ENCODE measurements around the gene FTH1. TPM values are rescaled to one million over a fixed set of nuclear protein-coding genes. Genes with fewer than 3 reads are reported as not detected.

FTH1 gene
- total and polyA plus RNA-seq, 4 experiments from 2014 or later = 695 to 3,378 (median 1,943) TPM

DNA sequence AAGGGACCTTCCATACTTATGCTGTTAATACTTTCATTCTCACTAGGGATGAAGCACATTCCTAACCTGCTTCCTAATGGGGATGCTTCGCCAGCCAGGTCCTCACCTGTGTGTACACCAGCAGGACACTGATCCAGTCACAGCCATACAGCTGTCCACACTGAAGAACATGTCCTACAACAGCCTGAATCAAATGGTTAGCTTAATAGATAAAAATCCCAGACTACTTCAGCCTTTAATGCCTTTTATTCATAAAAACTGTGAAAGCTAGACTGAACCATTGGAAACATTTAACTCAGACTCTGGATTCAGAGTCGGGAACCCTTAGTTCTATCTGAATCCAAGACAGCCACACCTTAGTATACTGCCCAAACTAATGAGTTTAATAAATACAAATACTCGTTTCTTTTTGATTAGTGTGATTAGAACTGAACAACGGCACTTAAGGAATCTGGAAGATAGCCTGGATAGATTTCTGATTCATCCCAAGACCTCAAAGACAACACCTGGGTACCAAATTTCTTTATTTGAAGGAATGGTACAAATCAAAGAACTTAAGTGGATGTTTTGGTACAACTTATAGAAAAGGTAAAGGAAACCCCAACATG, 3.3 kb downstream of the FTH1 start:
- Mint-ChIP-seq H3K27me3 (no peaks in the 10 kb centered on the region), H3K27ac (peak overlapping the region; percentile 89 to 99 (median 97)), H3K4me3 (peak overlapping the region; percentile 46 to 94 (median 62)), H3K36me3 (peaks cover 29 to 51% of the 10 kb centered on the region in 2 donors), H3K4me1 (peaks cover 30 to 60% (median 39%) of the 10 kb centered on the region in 4 donors), H3K9me3 (peaks cover 0 to 11% (median 0%) of the 10 kb centered on the region in 8 donors)
- intact Hi-C loops (cut with micrococcal nuclease) = no loop called here
- Histone ChIP-seq H3K27me3 (ENCODE audit: insufficient read depth, low read length) (no peaks in the 10 kb centered on the region), H3K36me3 (ENCODE audit: insufficient read depth, low read length) (peaks cover 20% of the 10 kb centered on the region), H3K9me3 (ENCODE audit: control insufficient read depth in 1 of 2, low read length in 2 of 2) (no peaks in the 10 kb centered on the region), H3K4me3 (ENCODE audit: low read length in 2 of 2) (no peak overlapping the region), H3K27ac (ENCODE audit: low read depth, low read length) (no peak overlapping the region), H3K4me1 (ENCODE audit: insufficient read depth, low read length) (peaks cover 36% of the 10 kb centered on the region)
- CTCF ChIA-PET (ENCODE audit: partially characterized antibody) = interaction anchor here (1.2 to 14.1 kb wide), 3 partner anchors 16 to 118 kb away, joined by 3 to 90 read pairs (median 5); no protein-coding TSS in a partner anchor
- peak in 3 of 5 donors; percentile 38 to 53 (median 51) for DNase-seq
- POLR2A ChIA-PET (ENCODE audit: partially characterized antibody) = interaction anchor here (1.0 to 11.4 kb wide), 4 partner anchors 16 to 118 kb away, joined by 3 to 352 read pairs (median 5); no protein-coding TSS in a partner anchor

- Histone ChIP-seq H3K27me3 (ENCODE audit: insufficient read depth, low read length) (no peaks in the 10 kb centered on the region), H3K36me3 (ENCODE audit: insufficient read depth, low read length) (peaks cover 20% of the 10 kb centered on the region), H3K4me1 (ENCODE audit: insufficient read depth, low read length) (peaks cover 32% of the 10 kb centered on the region), H3K27ac (ENCODE audit: low read depth, low read length) (peak overlapping the region; percentile 32), H3K4me3 (ENCODE audit: low read length in 2 of 2) (no peak overlapping the region), H3K9me3 (ENCODE audit: control insufficient read depth in 1 of 2, low read length in 2 of 2) (no peaks in the 10 kb centered on the region)
- H3K27ac Mint-ChIP-seq = peak overlapping the region; percentile 89 to 99 (median 97)
- peaks cover 29 to 51% of the 10 kb centered on the region in 2 donors for H3K36me3 Mint-ChIP-seq
- ChIA-PET POLR2A (ENCODE audit: partially characterized antibody) (interaction anchor here (1.0 to 11.4 kb wide), 4 partner anchors 15 to 119 kb away, joined by 3 to 352 read pairs (median 5); no protein-coding TSS in a partner anchor), CTCF (ENCODE audit: partially characterized antibody) (interaction anchor here (1.2 to 14.1 kb wide), 3 partner anchors 16 to 119 kb away, joined by 3 to 90 read pairs (median 5); no protein-coding TSS in a partner anchor)
- peak; percentile 40 to 67 (median 49) for DNase-seq
- intact Hi-C loops (cut with micrococcal nuclease) = no loop called here
- H3K27me3 Mint-ChIP-seq = no peaks in the 10 kb centered on the region
- peaks cover 0 to 11% (median 0%) of the 10 kb centered on the region in 8 donors for H3K9me3 Mint-ChIP-seq
- peak overlapping the region; percentile 10 to 90 (median 62) for H3K4me3 Mint-ChIP-seq
- H3K4me1 Mint-ChIP-seq = peaks cover 29 to 55% (median 36%) of the 10 kb centered on the region in 4 donors
Observed at GRCh38 chr11:61963282-61964057, 4.0 kb downstream of the FTH1 start.

DNA sequence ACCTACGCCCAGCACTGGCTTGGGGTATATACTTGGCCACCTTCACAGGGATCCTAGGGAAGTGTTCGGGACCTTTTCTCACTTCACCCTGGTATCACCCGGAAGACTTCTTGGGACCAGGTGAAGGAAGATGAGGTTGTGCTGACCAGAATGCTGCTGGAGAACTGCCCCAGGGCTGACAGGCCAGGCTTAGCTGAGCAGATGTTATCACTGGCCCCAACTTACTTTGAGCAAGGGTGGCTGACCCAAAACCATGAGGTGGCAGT, 4.5 kb downstream of the FTH1 start:
- H3K36me3 ChIP-seq (ENCODE audit: insufficient read depth, low read length) = peaks cover 20% of the 10 kb centered on the region
- DNase-seq = peak in 4 of 5 donors; percentile 22 to 65 (median 42)
- intact Hi-C loops (cut with micrococcal nuclease) = no loop called here
- peak overlapping the region; percentile 63 to 99 (median 97) for H3K27ac Mint-ChIP-seq
- H3K27me3 ChIP-seq (ENCODE audit: insufficient read depth, low read length) = no peaks in the 10 kb centered on the region
- H3K9me3 Mint-ChIP-seq = peaks cover 0 to 11% (median 0%) of the 10 kb centered on the region in 8 donors
- H3K4me3 ChIP-seq (ENCODE audit: low read length in 2 of 2) = no peak overlapping the region
- peaks cover 29 to 49% of the 10 kb centered on the region in 2 donors for H3K36me3 Mint-ChIP-seq
- H3K4me3 Mint-ChIP-seq = peak overlapping the region in 5 of 8 donors; percentile 54 to 90 (median 63)
- ChIA-PET CTCF (ENCODE audit: partially characterized antibody) (interaction anchor here (1.2 to 14.1 kb wide), 3 partner anchors 15 to 120 kb away, joined by 3 to 90 read pairs (median 5); no protein-coding TSS in a partner anchor), POLR2A (ENCODE audit: partially characterized antibody) (interaction anchor here (0.7 to 11.4 kb wide), 3 partner anchors 64 to 148 kb away, joined by 3 to 352 read pairs (median 6); no protein-coding TSS in a partner anchor)
- no peaks in the 10 kb centered on the region for H3K9me3 ChIP-seq (ENCODE audit: control insufficient read depth in 1 of 2, low read length in 2 of 2)
- H3K4me1 Mint-ChIP-seq = peaks cover 27 to 50% (median 34%) of the 10 kb centered on the region in 4 donors
- peaks cover 29% of the 10 kb centered on the region for H3K4me1 ChIP-seq (ENCODE audit: insufficient read depth, low read length)
- peak overlapping the region; percentile 32 for H3K27ac ChIP-seq (ENCODE audit: low read depth, low read length)
- H3K27me3 Mint-ChIP-seq = no peaks in the 10 kb centered on the region

- peaks cover 29% of the 10 kb centered on the region for H3K4me1 ChIP-seq (ENCODE audit: insufficient read depth, low read length)
- H3K9me3 ChIP-seq (ENCODE audit: control insufficient read depth in 1 of 2, low read length in 2 of 2) = no peaks in the 10 kb centered on the region
- Mint-ChIP-seq H3K27ac (peak overlapping the region; percentile 63 to 99 (median 97)), H3K4me1 (peaks cover 27 to 46% (median 34%) of the 10 kb centered on the region in 4 donors), H3K4me3 (peak overlapping the region in 4 of 8 donors; percentile 40 to 90 (median 58)), H3K9me3 (peaks cover 0 to 11% (median 0%) of the 10 kb centered on the region in 8 donors), H3K36me3 (peaks cover 29 to 45% of the 10 kb centered on the region in 2 donors), H3K27me3 (no peaks in the 10 kb centered on the region)
- no peak overlapping the region for H3K4me3 ChIP-seq (ENCODE audit: low read length in 2 of 2)
- H3K36me3 ChIP-seq (ENCODE audit: insufficient read depth, low read length) = peaks cover 20% of the 10 kb centered on the region
- ChIA-PET CTCF (ENCODE audit: partially characterized antibody) (interaction anchor here (2.4 to 14.1 kb wide), 2 partner anchors 15 to 120 kb away, joined by 9 to 90 read pairs; no protein-coding TSS in a partner anchor), POLR2A (ENCODE audit: partially characterized antibody) (interaction anchor here (0.7 to 11.4 kb wide), 4 partner anchors 64 to 147 kb away, joined by 3 to 352 read pairs (median 4); no protein-coding TSS in a partner anchor)
- intact Hi-C loops (cut with micrococcal nuclease) = no loop called here
- peak overlapping the region; percentile 32 for H3K27ac ChIP-seq (ENCODE audit: low read depth, low read length)
- no peaks in the 10 kb centered on the region for H3K27me3 ChIP-seq (ENCODE audit: insufficient read depth, low read length)
- peak in 3 of 5 donors; percentile 25 to 46 (median 28) for DNase-seq
Observed at GRCh38 chr11:61962213-61963015, 5.0 kb downstream of the FTH1 start.

DNA sequence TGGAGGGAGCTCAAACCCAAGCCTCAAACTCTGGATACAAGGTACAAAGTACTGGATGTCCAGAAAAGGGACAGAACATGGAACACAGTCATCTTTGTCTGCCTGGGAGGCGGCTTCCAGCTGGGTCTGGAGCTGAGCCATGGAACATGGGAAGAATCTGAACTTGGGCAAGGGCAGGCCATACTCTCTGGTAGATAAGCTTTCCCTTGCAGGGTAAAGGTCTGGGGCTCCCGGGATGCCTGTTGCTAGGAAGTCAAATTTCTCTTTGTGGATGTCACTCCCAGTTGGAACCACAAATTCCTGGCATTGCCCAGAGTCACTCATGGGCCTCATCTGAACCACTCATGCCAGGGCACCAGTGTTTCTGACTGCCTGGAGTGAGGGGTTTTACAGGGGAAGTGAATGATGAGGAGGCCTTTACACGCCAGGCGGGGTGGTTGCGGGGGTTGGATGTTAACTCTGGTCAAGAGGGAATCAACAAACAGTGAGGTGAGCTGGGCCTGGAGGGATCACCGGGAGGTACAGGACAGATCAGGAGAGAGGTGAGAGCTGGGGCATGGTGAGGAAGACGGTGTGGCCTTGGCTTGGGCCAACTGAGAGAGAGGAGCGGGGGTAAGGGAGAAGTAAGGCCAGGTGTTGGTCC, 5.7 kb downstream of the FTH1 start:
- POLR2A ChIA-PET (ENCODE audit: partially characterized antibody) = interaction anchor here (0.5 to 2.1 kb wide), 4 partner anchors 64 to 121 kb away, joined by 3 to 7 read pairs (median 3); no protein-coding TSS in a partner anchor

DNA sequence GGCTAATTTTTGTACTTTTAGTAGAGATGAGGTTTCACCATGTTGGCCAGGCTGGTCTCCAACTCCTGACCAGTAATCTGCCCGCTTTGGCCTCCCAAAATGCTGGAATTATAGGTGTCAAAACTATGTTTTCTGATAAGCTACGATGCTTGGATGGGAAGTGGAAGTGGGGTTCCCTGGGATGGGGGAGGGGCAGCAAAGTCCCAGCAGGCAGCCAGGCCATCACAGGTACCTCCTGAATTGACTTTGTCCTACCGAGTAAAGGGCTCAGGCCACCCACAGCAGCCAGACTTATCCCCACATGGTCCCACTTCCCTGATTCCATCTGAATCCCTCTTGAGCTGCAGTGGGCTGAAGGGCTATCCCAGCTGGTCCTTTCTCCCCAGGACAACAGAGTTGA, 6.9 kb downstream of the FTH1 start:
- ChIA-PET POLR2A (ENCODE audit: partially characterized antibody) (interaction anchor here (2.1 kb wide), 1 partner anchor 65 kb away, joined by 7 read pairs; no protein-coding TSS in a partner anchor), CTCF (ENCODE audit: partially characterized antibody) (interaction anchor here (1.5 to 14.1 kb wide), 3 partner anchors 10 to 122 kb away, joined by 4 to 90 read pairs (median 9); no protein-coding TSS in a partner anchor)
- H3K27me3 Mint-ChIP-seq = no peaks in the 10 kb centered on the region
- peaks cover 32% of the 10 kb centered on the region for H3K4me1 ChIP-seq (ENCODE audit: insufficient read depth, low read length)
- H3K36me3 ChIP-seq (ENCODE audit: insufficient read depth, low read length) = peaks cover 17% of the 10 kb centered on the region
- no peak overlapping the region for H3K4me3 Mint-ChIP-seq
- peaks cover 6% of the 10 kb centered on the region for H3K27me3 ChIP-seq (ENCODE audit: insufficient read depth, low read length)
- peaks cover 24 to 28% of the 10 kb centered on the region in 2 donors for H3K36me3 Mint-ChIP-seq
- peaks cover 28 to 43% (median 35%) of the 10 kb centered on the region in 4 donors for H3K4me1 Mint-ChIP-seq
- H3K9me3 ChIP-seq (ENCODE audit: control insufficient read depth in 1 of 2, low read length in 2 of 2) = no peaks in the 10 kb centered on the region
- H3K9me3 Mint-ChIP-seq = peaks cover 0 to 8% (median 0%) of the 10 kb centered on the region in 8 donors
- peak overlapping the region in 5 of 7 donors; percentile 12 to 90 (median 71) for H3K27ac Mint-ChIP-seq
- DNase-seq = no peak
- intact Hi-C loops (cut with micrococcal nuclease) = no loop called here
- H3K27ac ChIP-seq (ENCODE audit: low read depth, low read length) = no peak overlapping the region
- no peak overlapping the region for H3K4me3 ChIP-seq (ENCODE audit: low read length in 2 of 2)

More for the DNA sequence above, 5.7 kb downstream of the FTH1 start:
- CTCF ChIA-PET (ENCODE audit: partially characterized antibody) = interaction anchor here (2.4 to 14.1 kb wide), 2 partner anchors 14 to 121 kb away, joined by 9 to 90 read pairs; no protein-coding TSS in a partner anchor
- H3K27me3 ChIP-seq (ENCODE audit: insufficient read depth, low read length) = no peaks in the 10 kb centered on the region
- no peaks in the 10 kb centered on the region for H3K9me3 ChIP-seq (ENCODE audit: control insufficient read depth in 1 of 2, low read length in 2 of 2)
- H3K27ac ChIP-seq (ENCODE audit: low read depth, low read length) = no peak overlapping the region
- Mint-ChIP-seq H3K36me3 (peaks cover 29 to 40% of the 10 kb centered on the region in 2 donors), H3K4me1 (peaks cover 27 to 46% (median 34%) of the 10 kb centered on the region in 4 donors), H3K9me3 (peaks cover 0 to 8% (median 0%) of the 10 kb centered on the region in 8 donors), H3K4me3 (peak overlapping the region in 3 of 8 donors; percentile 13 to 39 (median 25)), H3K27me3 (no peaks in the 10 kb centered on the region), H3K27ac (peak overlapping the region; percentile 26 to 98 (median 83))
- intact Hi-C loops (cut with micrococcal nuclease) = no loop called here
- peaks cover 20% of the 10 kb centered on the region for H3K36me3 ChIP-seq (ENCODE audit: insufficient read depth, low read length)
- H3K4me3 ChIP-seq (ENCODE audit: low read length in 2 of 2) = no peak overlapping the region
- no peak for DNase-seq
- peaks cover 29% of the 10 kb centered on the region for H3K4me1 ChIP-seq (ENCODE audit: insufficient read depth, low read length)

All from CD4-positive, alpha-beta memory T cell (primary cell).